Neural progenitor cell (in vitro differentiated cells): ENCODE measurements around the gene ATXN1.

ENCODE experiments used
- CTCF ChIP-seq: fragments of 200-600 bp; sonication (generic); IDR thresholded peaks from 2 replicates; pipeline ENCODE4 v1.5.1; 2017; ENCODE audit warnings: antibody characterized with exemption, mild to moderate bottlenecking
- EZH2 ChIP-seq: fragments of 200-600 bp; sonication (generic); IDR thresholded peaks from 2 replicates; pipeline ENCODE4 v1.6.1; 2017; ENCODE audit warnings: antibody characterized with exemption, mild to moderate bottlenecking, moderate library complexity
- EZH2phosphoT487 ChIP-seq: fragments of 200-600 bp; sonication (generic); IDR thresholded peaks from 2 replicates; pipeline ENCODE4 v1.6.1; 2017; ENCODE audit warnings: antibody characterized with exemption

GRCh38 chr6:16689788-16690607, 71.3 kb downstream of the ATXN1 start:
- no peak for TF ChIP-seq CTCF
- no peak for TF ChIP-seq EZH2
- no peak for TF ChIP-seq EZH2phosphoT487
